HUES64 (cell line): Measurements from ENCODE around the gene TNXB.

Experiments used
- H3K27ac ChIP-seq: 2 replicates; pipeline ENCODE4 v1.7.0; 2013; ENCODE audit warnings: low read depth, low read length, inconsistent platforms
- H3K27me3 ChIP-seq: 2 replicates; pipeline ENCODE4 v1.6.1; 2013; ENCODE audit warnings: mild to moderate bottlenecking, low read length; ENCODE audit not compliant: insufficient read depth
- H3K36me3 ChIP-seq: 2 replicates; pipeline ENCODE4 v1.6.1; 2013; ENCODE audit warnings: mild to moderate bottlenecking, low read length; ENCODE audit not compliant: insufficient read depth
- H3K4me1 ChIP-seq: 2 replicates; pipeline ENCODE4 v1.6.1; 2013; ENCODE audit warnings: mild to moderate bottlenecking, low read length, moderate library complexity; ENCODE audit not compliant: insufficient read depth
- H3K4me3 ChIP-seq: 2 replicates; pipeline ENCODE4 v1.5.1; 2013; ENCODE audit warnings: mild to moderate bottlenecking, low read length, moderate library complexity
- H3K9ac ChIP-seq: 2 replicates; pipeline ENCODE4 v1.6.1; 2013; ENCODE audit warnings: mild to moderate bottlenecking, low read depth, low read length
- H3K9me3 ChIP-seq: 2 replicates; pipeline ENCODE4 v1.6.1; 2013; ENCODE audit warnings: low read depth, low read length; ENCODE audit not compliant: insufficient read depth
- WGBS: fragments of 150-250, 120-280 bp; methylation state at CpG from one replicate; pipeline ENCODE4 v1.1.7; 2013; ENCODE audit warnings: missing lambda C conversion rate; 5-methylcytosine and 5-hydroxymethylcytosine counted together

TNXB gene

DNA sequence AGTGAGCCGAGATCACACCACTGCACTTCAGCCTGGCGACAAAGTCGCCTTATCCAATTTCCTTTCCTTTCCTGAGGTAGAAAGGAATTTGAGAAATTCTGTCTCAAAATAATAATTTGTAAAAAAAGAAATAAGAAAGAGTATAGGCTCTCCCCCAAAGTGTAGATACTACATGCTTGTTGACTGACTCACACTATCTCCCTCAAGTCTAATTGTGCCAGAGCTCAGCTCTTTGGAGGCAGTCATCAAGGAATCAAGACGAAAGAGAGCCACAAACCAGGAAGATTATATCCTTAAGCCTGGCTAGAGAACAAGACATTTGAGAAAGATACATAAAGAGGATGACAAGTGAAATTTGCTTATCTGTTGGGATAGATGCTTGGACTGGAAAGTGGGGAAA, 24.6 kb upstream of the TNXB start:
- Histone ChIP-seq H3K4me3 (no peak overlapping the region), H3K9ac (no peak overlapping the region), H3K27ac (no peak overlapping the region), H3K36me3 (no peaks in the 10 kb centered on the region), H3K4me1 (no peaks in the 10 kb centered on the region), H3K9me3 (no peaks in the 10 kb centered on the region), H3K27me3 (peaks cover 7% of the 10 kb centered on the region; the same call in 1 of the 2 replicates)
- 86% methylated on average over 2 of the region's 4 CpGs for WGBS

GRCh38 chr6:32132110-32132509, 23.0 kb upstream of the TNXB start:
- H3K4me1 ChIP-seq, result peaks cover 3% of the 10 kb centered on the region; the same call in 1 of the 2 replicates
- H3K27me3 ChIP-seq, result peaks cover 7% of the 10 kb centered on the region; the same call in 1 of the 2 replicates
- H3K27ac ChIP-seq, result no peak overlapping the region
- no peak overlapping the region for H3K9ac ChIP-seq
- no peak overlapping the region for H3K4me3 ChIP-seq
- no peaks in the 10 kb centered on the region for H3K9me3 ChIP-seq
- no peaks in the 10 kb centered on the region for H3K36me3 ChIP-seq

DNA sequence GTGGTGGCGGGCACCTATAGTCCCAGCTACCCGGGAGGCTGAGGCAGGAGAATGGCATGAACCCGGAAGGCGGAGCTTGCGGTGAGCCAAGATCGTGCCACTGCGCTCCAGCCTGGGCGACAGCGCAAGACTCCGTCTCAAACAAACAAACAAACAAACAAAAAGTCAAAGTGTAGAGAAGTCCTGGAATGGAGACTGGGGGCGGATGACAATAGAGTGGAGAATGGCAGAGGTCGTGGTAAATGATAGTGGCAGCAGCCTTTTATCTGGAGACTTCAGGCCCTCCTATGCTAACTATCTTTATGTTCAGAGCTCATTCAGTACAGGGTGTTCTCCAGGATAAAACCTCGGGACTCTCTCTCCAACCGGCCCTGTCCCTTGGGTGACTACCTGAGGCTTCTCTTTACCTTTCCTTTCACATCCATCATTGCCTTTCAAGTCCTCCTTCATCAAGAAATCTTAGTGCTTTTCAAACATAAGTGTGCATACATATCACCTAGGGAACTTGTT, 22.4 kb upstream of the TNXB start:
- no peak overlapping the region for H3K9ac ChIP-seq
- no peak overlapping the region for H3K4me3 ChIP-seq
- 0 out of 2 replicates have a peak, but pooled peaks cover 2% of the 10 kb centered on the region for H3K36me3 ChIP-seq
- H3K9me3 ChIP-seq, result no peaks in the 10 kb centered on the region
- H3K27ac ChIP-seq, result no peak overlapping the region
- peaks cover 7% of the 10 kb centered on the region; the same call in 1 of the 2 replicates for H3K27me3 ChIP-seq
- H3K4me1 ChIP-seq, result peaks cover 6% of the 10 kb centered on the region; the same call in 1 of the 2 replicates
- WGBS, result 96% methylated on average over 12 of the region's 14 CpGs

GRCh38 chr6:32129297-32130088, 20.4 kb upstream of the TNXB start:
- H3K36me3 ChIP-seq, result peaks cover 18% of the 10 kb centered on the region
- H3K4me3 ChIP-seq, result peak overlapping the region; percentile 76
- H3K27ac ChIP-seq, result peak overlapping the region; percentile 64; the same call in 1 of the 2 replicates
- H3K9me3 ChIP-seq, result no peaks in the 10 kb centered on the region
- peak overlapping the region; percentile 53; the same call in 1 of the 2 replicates for H3K9ac ChIP-seq
- WGBS, result 46% methylated on average over 22 of the region's 22 CpGs
- peaks cover 6% of the 10 kb centered on the region; the same call in 1 of the 2 replicates for H3K4me1 ChIP-seq
- H3K27me3 ChIP-seq, result peaks cover 2% of the 10 kb centered on the region; the same call in 1 of the 2 replicates

DNA sequence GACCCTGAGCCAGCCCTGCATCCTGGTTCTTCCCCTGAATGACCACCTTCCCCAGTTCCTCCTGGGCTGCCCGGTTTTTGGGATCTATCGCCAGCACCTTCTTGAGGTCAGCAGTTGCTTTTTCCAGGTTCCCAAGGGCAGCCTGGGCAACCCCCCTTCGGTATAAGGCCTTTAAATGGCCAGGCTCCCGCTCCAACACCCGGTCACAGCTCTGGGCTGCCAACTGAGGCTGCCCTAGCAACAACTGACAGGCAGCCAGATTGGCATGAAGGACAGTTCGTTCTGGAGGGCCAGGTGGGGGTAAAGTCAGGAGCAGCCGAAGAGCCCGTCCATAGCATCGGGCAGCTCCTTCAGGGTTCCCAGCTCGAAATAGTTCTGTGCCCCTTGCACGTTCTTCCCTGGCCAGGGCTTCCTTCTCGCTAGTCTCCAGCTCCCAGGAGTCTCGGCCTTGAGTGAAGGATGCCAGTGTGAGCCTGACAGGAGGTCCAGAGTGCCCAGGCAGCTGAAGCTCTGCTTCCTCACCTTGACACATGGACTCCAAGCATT, 19.7 kb upstream of the TNXB start:
- Histone ChIP-seq H3K4me3 (peak overlapping the region; percentile 76), H3K9me3 (no peaks in the 10 kb centered on the region), H3K36me3 (peaks cover 22% of the 10 kb centered on the region), H3K27ac (peak overlapping the region; percentile 21; the same call in 1 of the 2 replicates), H3K27me3 (no peaks in the 10 kb centered on the region), H3K9ac (no peak overlapping the region), H3K4me1 (peaks cover 6% of the 10 kb centered on the region; the same call in 1 of the 2 replicates)
- WGBS, result 90% methylated on average over 13 of the region's 13 CpGs

DNA sequence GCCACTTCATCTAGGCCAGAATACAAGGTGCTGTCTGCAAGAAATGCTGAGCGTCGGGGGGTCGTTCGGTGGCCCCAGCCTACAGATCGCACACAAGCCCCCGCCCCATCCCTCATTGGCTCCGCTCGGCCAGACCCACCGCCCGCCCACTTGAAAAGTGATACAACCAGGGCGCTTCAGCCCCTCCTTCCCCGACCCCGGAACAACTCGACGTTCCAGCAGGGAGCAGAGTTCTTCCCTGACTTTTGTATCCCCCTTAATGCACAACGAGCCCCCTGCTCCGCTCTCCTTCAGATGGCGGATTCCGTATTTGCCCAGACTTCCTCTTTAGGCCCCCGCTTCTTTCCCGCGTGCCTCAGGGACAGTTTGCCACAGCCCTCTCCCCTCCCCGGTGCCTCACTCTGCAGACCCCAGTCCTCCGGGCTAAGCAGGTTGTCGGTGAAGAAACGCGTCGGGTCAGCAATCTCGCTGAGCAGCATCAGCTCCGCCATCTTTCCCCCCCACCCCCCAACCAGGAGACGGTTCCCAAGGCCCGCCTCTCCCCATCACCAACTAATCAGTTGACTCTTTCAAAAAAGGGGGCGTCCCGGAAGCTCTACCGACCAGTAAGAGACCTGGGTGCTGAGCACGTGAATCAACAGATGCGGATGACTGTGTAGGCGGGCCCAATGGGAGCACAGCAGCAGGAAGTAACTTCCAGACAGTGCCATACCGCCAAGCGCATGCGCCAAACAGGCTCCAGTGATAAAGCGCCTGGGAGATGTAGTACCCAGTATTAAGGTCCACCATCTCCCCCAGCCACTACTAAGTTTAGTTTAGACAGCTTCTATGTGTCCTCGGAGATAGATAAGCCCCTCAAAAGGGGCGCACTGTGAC, 18.8 kb upstream of the TNXB start, which contains the start of gene ATF6B:
Gene ATF6B (minus strand): TSS at position 530 of the 876 bp plus-strand sequence. CDS start 39 bp downstream, at position 491.
- peaks cover 22% of the 10 kb centered on the region for H3K36me3 ChIP-seq
- H3K4me1 ChIP-seq, result peaks cover 6% of the 10 kb centered on the region; the same call in 1 of the 2 replicates
- under 1% methylated on average over 44 of the region's 44 CpGs for WGBS
- H3K27me3 ChIP-seq, result no peaks in the 10 kb centered on the region
- peak within 1 kb of the TSS; percentile 96 for H3K27ac ChIP-seq
- H3K4me3 ChIP-seq, result peak within 1 kb of the TSS; percentile 96
- H3K9ac ChIP-seq, result peak within 1 kb of the TSS; percentile 97
- H3K9me3 ChIP-seq, result no peaks in the 10 kb centered on the region

GRCh38 chr6:32127409-32127716, 18.2 kb upstream of the TNXB start:
- Histone ChIP-seq H3K27ac (peak overlapping the region; percentile 96; the same call in 1 of the 2 replicates), H3K4me1 (peaks cover 6% of the 10 kb centered on the region; the same call in 1 of the 2 replicates), H3K36me3 (peaks cover 22% of the 10 kb centered on the region), H3K27me3 (no peaks in the 10 kb centered on the region), H3K9ac (peak overlapping the region; percentile 97), H3K4me3 (peak overlapping the region; percentile 96), H3K9me3 (no peaks in the 10 kb centered on the region)
- 20% methylated on average over 9 of the region's 9 CpGs for WGBS

DNA sequence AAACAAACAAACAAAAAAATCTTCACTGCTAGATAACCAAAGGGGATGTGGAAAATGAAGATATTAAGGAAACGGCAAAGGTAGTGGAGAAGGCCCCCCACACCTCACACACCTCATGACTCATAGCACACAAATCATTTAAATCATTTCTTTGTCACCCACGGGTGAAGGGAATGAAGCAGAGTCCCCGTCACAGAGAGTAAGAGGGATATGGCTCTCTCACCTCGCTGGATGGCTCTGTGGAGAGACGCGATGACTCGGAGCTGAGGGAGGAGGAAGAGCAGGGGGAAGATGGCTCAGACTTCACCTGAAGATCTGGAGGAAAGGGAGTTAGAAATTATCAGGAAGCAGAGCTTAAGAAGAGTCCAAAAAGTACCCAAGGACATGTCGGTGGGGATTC, 17.7 kb upstream of the TNXB start:
- H3K9me3 ChIP-seq, result no peaks in the 10 kb centered on the region
- H3K36me3 ChIP-seq, result peaks cover 25% of the 10 kb centered on the region
- H3K4me3 ChIP-seq, result peak overlapping the region; percentile 96
- H3K27ac ChIP-seq, result no peak overlapping the region
- peak overlapping the region; percentile 97; the same call in 1 of the 2 replicates for H3K9ac ChIP-seq
- no peaks in the 10 kb centered on the region for H3K27me3 ChIP-seq
- 83% methylated on average over 7 of the region's 8 CpGs for WGBS
- peaks cover 6% of the 10 kb centered on the region; the same call in 1 of the 2 replicates for H3K4me1 ChIP-seq

DNA sequence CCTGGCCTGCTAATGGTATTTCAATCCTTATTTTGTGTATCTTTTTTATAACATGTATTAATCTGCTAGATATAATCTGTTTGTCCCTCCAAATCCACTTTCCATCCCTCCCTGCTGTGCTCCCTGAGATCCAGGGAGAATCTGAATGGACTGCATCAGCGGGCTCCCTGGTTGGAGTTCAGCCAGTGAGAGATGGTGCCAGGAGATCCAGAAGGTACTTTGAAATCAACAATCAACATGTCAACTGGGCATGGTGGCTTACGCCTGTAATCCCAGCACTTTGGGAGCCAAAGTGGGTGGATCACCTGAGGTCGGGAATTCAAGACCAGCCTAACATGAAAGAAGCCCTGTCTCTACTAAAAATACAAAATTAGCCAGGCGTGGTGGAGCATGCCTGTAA, 14.5 kb upstream of the TNXB start:
- WGBS, result 94% methylated on average over 4 of the region's 4 CpGs
- Histone ChIP-seq H3K4me3 (no peak overlapping the region), H3K27ac (no peak overlapping the region), H3K4me1 (peaks cover 6% of the 10 kb centered on the region; the same call in 1 of the 2 replicates), H3K27me3 (no peaks in the 10 kb centered on the region), H3K9me3 (no peaks in the 10 kb centered on the region), H3K36me3 (peaks cover 41% of the 10 kb centered on the region), H3K9ac (no peak overlapping the region)

GRCh38 chr6:32120573-32121059, 11.5 kb upstream of the TNXB start:
- no peak overlapping the region for H3K9ac ChIP-seq

More at GRCh38 chr6:32120573-32121059, 11.5 kb upstream of the TNXB start:
- WGBS, result 92% methylated on average over 12 of the region's 12 CpGs
- Histone ChIP-seq H3K4me1 (no peaks in the 10 kb centered on the region), H3K9me3 (no peaks in the 10 kb centered on the region), H3K36me3 (peaks cover 58% of the 10 kb centered on the region), H3K4me3 (no peak overlapping the region), H3K27me3 (no peaks in the 10 kb centered on the region), H3K27ac (no peak overlapping the region)
